A549 (cell line): ENCODE results near the gene RBM47. TPM values are rescaled to one million over a fixed set of nuclear protein-coding genes. Genes with fewer than 3 reads are reported as not detected.
"Not testable (repeated sequence)": the region's sequence is repeated elsewhere in the genome, so short reads cannot be mapped to it uniquely, and the experiment has no call there.

Source experiments
- ATAC-seq, 2 experiments: fragments of 200-7000 bp in 1 of 2; fragments of >200 bp in 1 of 2; cut with Nextera tagmentation in 1 of 2; cut with Tn5 transposase in 1 of 2; 3 replicates each; pipeline versions ENCODE4 v1.8.0 to v1.9.1; 2018 to 2020; ENCODE audit warnings: mild to moderate bottlenecking in 1 of 2, moderate library complexity in 1 of 2
- CTCF ChIA-PET: fragments of 300-600 bp; sonication (Branson Sonifier 250); formaldehyde crosslinking; extraction: SDS; loops from one replicate; lab custom pipeline; 2021; ENCODE audit warnings: antibody characterized with exemption, inconsistent platforms; lab: Yijun Ruan, JAX
- POLR2A ChIA-PET: fragments of 350-600 bp; formaldehyde crosslinking; extraction: SDS; loops from one replicate; lab custom pipeline; 2021; ENCODE audit warnings: antibody characterized with exemption, inconsistent platforms; lab: Yijun Ruan, JAX
- DNase-seq, 2 experiments: peaks; one replicate each; pipeline versions ENCODE4 v3.0.0 to v3.0.0-alpha.2; 2011 to 2016; ENCODE audit warnings: low read depth in 1 of 2, low spot score in 1 of 2
- FAIRE-seq: peaks from 2 replicates; lab custom pipeline; 2011; peaks lifted over from hg19 to GRCh38; lab: Jason Lieb, UNC
- H3K27ac ChIP-seq, 2 experiments: fragments of >200 bp; sonication (Bioruptor Twin); formaldehyde crosslinking; 3 replicates each; pipeline ENCODE4 v1.5.1; 2016 to 2017
- H3K4me1 ChIP-seq: fragments of >200 bp; sonication (Bioruptor Twin); formaldehyde crosslinking; 3 replicates; pipeline ENCODE4 v1.6.1; 2016
- H3K4me2 ChIP-seq: fragments of >200 bp; sonication (Bioruptor Twin); formaldehyde crosslinking; 3 replicates; pipeline ENCODE4 v1.6.1; 2016
- H3K4me3 ChIP-seq: fragments of >200 bp; sonication (Bioruptor Twin); formaldehyde crosslinking; 3 replicates; pipeline ENCODE4 v1.5.1; 2016
- H3K9me3 ChIP-seq: fragments of >200 bp; sonication (Bioruptor Twin); formaldehyde crosslinking; 3 replicates; pipeline ENCODE4 v1.6.1; 2016
- EHMT2 ChIP-seq: fragments of 200-600 bp; sonication (generic); IDR thresholded peaks from 2 replicates; pipeline ENCODE4 v1.6.1; 2016; ENCODE audit warnings: antibody characterized with exemption, low read depth, mild to moderate bottlenecking, moderate library complexity
- FOSL2 ChIP-seq, 2 experiments: fragments of 450-650 bp in 1 of 2; fragments of >200 bp in 1 of 2; sonication (Bioruptor Twin) in 1 of 2; formaldehyde crosslinking; IDR thresholded peaks; 2 replicates each; pipeline versions ENCODE4 v1.5.0 to v1.6.1; 2016 to 2020; ENCODE audit warnings: mild to moderate bottlenecking in 1 of 2, moderate library complexity in 1 of 2
- FOXS1 ChIP-seq: fragments of 250-450 bp; sonication (Bioruptor Pico); IDR thresholded peaks from 2 replicates; pipeline ENCODE4 v1.5.0; 2020; ENCODE audit warnings: mild to moderate bottlenecking, moderate library complexity
- GATA3 ChIP-seq: IDR thresholded peaks from 2 replicates; pipeline ENCODE4 v1.6.1; 2012; ENCODE audit warnings: borderline replicate concordance
- HDAC2 ChIP-seq: fragments of 200-600 bp; sonication (generic); IDR thresholded peaks from 2 replicates; pipeline ENCODE4 v1.6.1; 2016
- HEYL ChIP-seq: fragments of 250-450 bp; sonication (Bioruptor Pico); IDR thresholded peaks from 2 replicates; pipeline ENCODE4 v1.8.0; 2021; ENCODE audit warnings: mild to moderate bottlenecking, moderate library complexity
- HOXB13 ChIP-seq: fragments of 250-450 bp; sonication (Bioruptor Pico); IDR thresholded peaks from 2 replicates; pipeline ENCODE4 v1.5.0; 2020; ENCODE audit warnings: low read depth, mild to moderate bottlenecking, moderate library complexity
- HOXB5 ChIP-seq: fragments of 250-450 bp; sonication (Bioruptor Pico); IDR thresholded peaks from 2 replicates; pipeline ENCODE4 v1.5.0; 2020; ENCODE audit warnings: mild to moderate bottlenecking, moderate library complexity
- JUN ChIP-seq, 2 experiments: fragments of >200 bp; sonication (Bioruptor Twin); formaldehyde crosslinking; IDR thresholded peaks; 2 replicates in 1 of 2; 3 replicates in 1 of 2; pipeline ENCODE4 v1.6.1; 2016 to 2017
- JUNB ChIP-seq: fragments of >200 bp; sonication (Bioruptor Twin); formaldehyde crosslinking; IDR thresholded peaks from 2 replicates; pipeline ENCODE4 v1.6.1; 2016
- KDM5A ChIP-seq: fragments of 200-600 bp; sonication (generic); IDR thresholded peaks from 2 replicates; pipeline ENCODE4 v1.6.1; 2016; ENCODE audit warnings: antibody characterized with exemption, mild to moderate bottlenecking
- POLR2AphosphoS2 ChIP-seq: conservative IDR thresholded peaks from 2 replicates; pipeline ENCODE4 v1.6.1; 2012; ENCODE audit warnings: low read length, improper control_type of control experiment, inconsistent platforms
- RCOR1 ChIP-seq: fragments of 150-350 bp; IDR thresholded peaks from 2 replicates; pipeline ENCODE4 v1.6.1; 2014; ENCODE audit warnings: antibody characterized with exemption, low read length, low read depth
- TFCP2L1 ChIP-seq: fragments of 250-450 bp; sonication (Bioruptor Pico); IDR thresholded peaks from 2 replicates; pipeline ENCODE4 v1.5.0; 2021; ENCODE audit warnings: mild to moderate bottlenecking
- TP53 ChIP-seq: fragments of 250-450 bp; sonication (Bioruptor Pico); IDR thresholded peaks from 2 replicates; pipeline ENCODE4 v1.5.0; 2021; ENCODE audit warnings: mild to moderate bottlenecking, moderate library complexity
- ZC3H11A ChIP-seq: fragments of 450-650 bp; IDR thresholded peaks from 2 replicates; pipeline ENCODE4 v1.6.1; 2014; ENCODE audit warnings: antibody characterized with exemption, mild to moderate bottlenecking
- WGBS: methylation state at CpG from one replicate; pipeline ENCODE4 v1.1.6; 2017; ENCODE audit errors: missing lambda C conversion rate; 5-methylcytosine and 5-hydroxymethylcytosine counted together
- polyA plus RNA-seq, 4 experiments: library from polyadenylated mRNA; depleted of rRNA in 3 of 4; stranded (reverse); fragments of >200 nt; fragmentation: RNase III in 1 of 4; extraction: RNeasy Plus Mini Kit Qiagen cat#74134 plus additional on column Dnase treatment in 1 of 4; gene quantifications; 2 replicates in 3 of 4; 3 replicates in 1 of 4; pipeline ENCODE4 v1.2.3, GENCODE V29; 2011 to 2017
- TF ChIP-seq, protein P1 (sequence below): fragments of >200 bp; sonication (Bioruptor Twin); formaldehyde crosslinking; IDR thresholded peaks from 3 replicates; pipeline ENCODE4 v1.6.1; 2016
- TF ChIP-seq, protein P2 (sequence below): fragments of >200 bp; sonication (Bioruptor Twin); formaldehyde crosslinking; IDR thresholded peaks from 3 replicates; pipeline ENCODE4 v1.5.1; 2016
- TF ChIP-seq, protein P3 (sequence below): fragments of 250-450 bp; sonication (Bioruptor Pico); IDR thresholded peaks from 2 replicates; pipeline ENCODE4 v1.5.0; 2020; ENCODE audit warnings: low read depth, mild to moderate bottlenecking, moderate library complexity
- TF ChIP-seq, protein P4 (sequence below): fragments of 150-350 bp; IDR thresholded peaks from 2 replicates; pipeline ENCODE4 v1.6.1; 2014; ENCODE audit warnings: low read depth, mild to moderate bottlenecking, low read length

Gene RBM47
- polyA plus RNA-seq, 2 of the 4 experiments (the other 2 are of a cell fraction), result 38.1 to 43.3 TPM

DNA sequence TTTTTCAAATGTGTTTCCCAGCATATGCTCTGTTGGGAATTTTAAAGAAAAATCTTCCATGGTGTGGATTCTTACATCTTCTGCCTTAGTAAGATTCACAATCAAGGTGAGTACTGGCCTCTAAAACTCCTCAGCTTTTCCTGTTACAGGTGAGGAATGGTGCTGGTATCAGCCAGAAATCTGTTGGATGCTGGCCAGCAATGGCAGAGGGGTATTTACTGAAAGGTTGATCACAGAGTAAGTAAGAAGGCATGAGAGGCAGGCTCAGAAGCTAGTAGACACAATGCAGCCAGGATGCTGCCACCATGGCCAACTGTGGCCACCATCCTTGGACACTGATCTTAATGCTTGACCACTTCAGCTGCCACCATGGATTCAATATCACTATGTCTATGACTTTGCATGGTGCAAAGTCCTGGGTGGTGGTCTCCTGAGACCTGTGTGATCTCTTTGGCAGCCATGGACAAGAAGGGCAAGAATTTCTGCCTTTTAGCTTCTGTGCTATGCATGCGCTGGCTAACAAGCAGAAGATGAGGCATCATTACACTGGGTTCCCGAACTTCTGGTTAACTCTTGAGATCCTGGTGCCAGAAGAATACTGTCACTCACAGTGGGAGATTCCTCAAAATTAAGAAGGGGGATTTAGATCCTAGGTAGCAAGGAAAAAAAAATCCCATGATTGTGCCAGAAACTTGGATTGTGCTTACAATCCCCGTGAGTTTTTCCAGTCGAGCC, 234.3 kb downstream of the RBM47 start:
- peaks cover 16% of the 10 kb centered on the region for H3K4me1 ChIP-seq
- H3K27ac ChIP-seq, result peak overlapping the region in 1 of 2 experiments; percentile 71; a peak in 2 of 6 replicates
- POLR2A ChIA-PET, result no interaction called here
- FAIRE-seq (no peak), ATAC-seq (no peak), DNase-seq (no peak)
- CTCF ChIA-PET, result interaction anchor here (0.6 to 1.4 kb wide), 2 partner anchors 79 to 128 kb away, joined by 3 to 4 read pairs; no protein-coding TSS in a partner anchor
- no peak overlapping the region for H3K4me3 ChIP-seq
- TF ChIP-seq FOXS1 (CRISPR knock-in tag), result no peak
- TF ChIP-seq TFCP2L1 (CRISPR knock-in tag), result no peak
- TF ChIP-seq TP53, result no peak
- TF ChIP-seq, all 56 proteins: peak for 0
- H3K9me3 ChIP-seq, result no peaks in the 10 kb centered on the region
- 65% methylated on average over 4 of the region's 4 CpGs for WGBS
- peak overlapping the region; percentile 66 for H3K4me2 ChIP-seq

DNA sequence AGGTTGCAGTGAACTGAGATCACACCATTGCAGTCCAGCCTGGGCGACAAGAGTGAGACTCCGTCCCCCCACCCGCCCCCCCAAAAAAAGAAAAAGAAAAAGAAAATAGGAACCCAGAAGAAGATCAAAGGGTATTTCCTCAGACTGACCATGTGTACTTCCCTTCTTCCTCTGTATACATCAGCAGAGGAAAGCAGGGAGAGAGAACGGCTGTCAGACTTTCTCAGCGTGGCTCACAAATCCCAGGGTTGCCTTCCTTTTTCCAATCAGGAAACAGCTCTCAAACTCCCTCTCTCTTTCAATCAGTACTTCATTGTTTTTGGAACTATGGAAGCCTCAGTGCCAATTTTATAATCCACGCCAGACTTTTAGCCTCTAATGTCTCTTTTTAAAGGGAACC, 235.4 kb downstream of the RBM47 start:
- ChIA-PET CTCF (interaction anchor here (1.0 kb wide), 1 partner anchor 202 kb away, joined by 3 read pairs; no protein-coding TSS in a partner anchor), POLR2A (no interaction called here)
- TF ChIP-seq, protein P1, sequence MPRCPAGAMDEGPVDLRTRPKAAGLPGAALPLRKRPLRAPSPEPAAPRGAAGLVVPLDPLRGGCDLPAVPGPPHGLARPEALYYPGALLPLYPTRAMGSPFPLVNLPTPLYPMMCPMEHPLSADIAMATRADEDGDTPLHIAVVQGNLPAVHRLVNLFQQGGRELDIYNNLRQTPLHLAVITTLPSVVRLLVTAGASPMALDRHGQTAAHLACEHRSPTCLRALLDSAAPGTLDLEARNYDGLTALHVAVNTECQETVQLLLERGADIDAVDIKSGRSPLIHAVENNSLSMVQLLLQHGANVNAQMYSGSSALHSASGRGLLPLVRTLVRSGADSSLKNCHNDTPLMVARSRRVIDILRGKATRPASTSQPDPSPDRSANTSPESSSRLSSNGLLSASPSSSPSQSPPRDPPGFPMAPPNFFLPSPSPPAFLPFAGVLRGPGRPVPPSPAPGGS, result no peak
- TF ChIP-seq, protein P2, sequence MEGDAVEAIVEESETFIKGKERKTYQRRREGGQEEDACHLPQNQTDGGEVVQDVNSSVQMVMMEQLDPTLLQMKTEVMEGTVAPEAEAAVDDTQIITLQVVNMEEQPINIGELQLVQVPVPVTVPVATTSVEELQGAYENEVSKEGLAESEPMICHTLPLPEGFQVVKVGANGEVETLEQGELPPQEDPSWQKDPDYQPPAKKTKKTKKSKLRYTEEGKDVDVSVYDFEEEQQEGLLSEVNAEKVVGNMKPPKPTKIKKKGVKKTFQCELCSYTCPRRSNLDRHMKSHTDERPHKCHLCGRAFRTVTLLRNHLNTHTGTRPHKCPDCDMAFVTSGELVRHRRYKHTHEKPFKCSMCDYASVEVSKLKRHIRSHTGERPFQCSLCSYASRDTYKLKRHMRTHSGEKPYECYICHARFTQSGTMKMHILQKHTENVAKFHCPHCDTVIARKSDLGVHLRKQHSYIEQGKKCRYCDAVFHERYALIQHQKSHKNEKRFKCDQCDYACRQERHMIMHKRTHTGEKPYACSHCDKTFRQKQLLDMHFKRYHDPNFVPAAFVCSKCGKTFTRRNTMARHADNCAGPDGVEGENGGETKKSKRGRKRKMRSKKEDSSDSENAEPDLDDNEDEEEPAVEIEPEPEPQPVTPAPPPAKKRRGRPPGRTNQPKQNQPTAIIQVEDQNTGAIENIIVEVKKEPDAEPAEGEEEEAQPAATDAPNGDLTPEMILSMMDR, result no peak
- TF ChIP-seq, protein P3, sequence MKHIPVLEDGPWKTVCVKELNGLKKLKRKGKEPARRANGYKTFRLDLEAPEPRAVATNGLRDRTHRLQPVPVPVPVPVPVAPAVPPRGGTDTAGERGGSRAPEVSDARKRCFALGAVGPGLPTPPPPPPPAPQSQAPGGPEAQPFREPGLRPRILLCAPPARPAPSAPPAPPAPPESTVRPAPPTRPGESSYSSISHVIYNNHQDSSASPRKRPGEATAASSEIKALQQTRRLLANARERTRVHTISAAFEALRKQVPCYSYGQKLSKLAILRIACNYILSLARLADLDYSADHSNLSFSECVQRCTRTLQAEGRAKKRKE (CRISPR knock-in tag), result no peak
- TF ChIP-seq HOXB13, result no peak
- no peak for TF ChIP-seq FOXS1 (CRISPR knock-in tag)
- TF ChIP-seq, protein P4, sequence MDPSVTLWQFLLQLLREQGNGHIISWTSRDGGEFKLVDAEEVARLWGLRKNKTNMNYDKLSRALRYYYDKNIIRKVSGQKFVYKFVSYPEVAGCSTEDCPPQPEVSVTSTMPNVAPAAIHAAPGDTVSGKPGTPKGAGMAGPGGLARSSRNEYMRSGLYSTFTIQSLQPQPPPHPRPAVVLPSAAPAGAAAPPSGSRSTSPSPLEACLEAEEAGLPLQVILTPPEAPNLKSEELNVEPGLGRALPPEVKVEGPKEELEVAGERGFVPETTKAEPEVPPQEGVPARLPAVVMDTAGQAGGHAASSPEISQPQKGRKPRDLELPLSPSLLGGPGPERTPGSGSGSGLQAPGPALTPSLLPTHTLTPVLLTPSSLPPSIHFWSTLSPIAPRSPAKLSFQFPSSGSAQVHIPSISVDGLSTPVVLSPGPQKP, result no peak
- no peak for TF ChIP-seq HDAC2
- no peak for TF ChIP-seq JUN (IDR thresholded peaks at IDR 0.05)
- no peak for TF ChIP-seq RCOR1
- TF ChIP-seq HEYL, result no peak
- ATAC-seq, result no peak
- no peak overlapping the region for H3K4me3 ChIP-seq
- no peak for DNase-seq
- no peaks in the 10 kb centered on the region for H3K9me3 ChIP-seq
- FAIRE-seq, result no peak
- 0 out of 6 replicates have a peak overlapping the region, but pooled peaks of 1 of the 2 experiments have one; percentile 5 for H3K27ac ChIP-seq
- H3K4me2 ChIP-seq, result no peak overlapping the region
- WGBS, result 83% methylated on average over 6 of the region's 6 CpGs
- H3K4me1 ChIP-seq, result peaks cover 16% of the 10 kb centered on the region

DNA sequence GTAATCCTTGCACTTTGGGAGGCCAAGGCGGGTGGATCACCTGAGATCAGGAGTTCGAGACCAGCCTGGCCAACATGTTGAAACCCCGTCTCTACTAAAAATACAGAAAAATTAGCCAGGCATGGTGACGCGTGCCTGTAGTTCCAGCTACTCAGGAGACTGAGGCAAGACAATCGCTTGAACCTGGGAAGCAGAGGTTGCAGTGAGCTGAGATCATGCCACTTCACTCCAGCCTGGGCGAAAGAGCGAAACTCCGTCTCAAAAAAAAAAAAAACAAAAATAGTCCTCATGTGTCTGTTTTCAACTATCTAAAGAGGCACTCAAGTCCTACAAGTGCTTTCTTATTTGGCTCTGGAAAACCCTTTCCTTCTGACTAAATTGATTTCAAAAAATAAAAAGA, 237.4 kb downstream of the RBM47 start:
- FAIRE-seq, H3K4me2 ChIP-seq, H3K9me3 ChIP-seq, ATAC-seq, H3K27ac ChIP-seq, POLR2A ChIA-PET, H3K4me3 ChIP-seq, DNase-seq: not testable (repeated sequence)
- CTCF ChIA-PET, result interaction anchor here (0.6 to 1.0 kb wide), 2 partner anchors 67 to 326 kb away, joined by 3 read pairs; no protein-coding TSS in a partner anchor
- H3K4me1 ChIP-seq, result peaks cover 16% of the 10 kb centered on the region
- 91% methylated on average over 9 of the region's 9 CpGs for WGBS

DNA sequence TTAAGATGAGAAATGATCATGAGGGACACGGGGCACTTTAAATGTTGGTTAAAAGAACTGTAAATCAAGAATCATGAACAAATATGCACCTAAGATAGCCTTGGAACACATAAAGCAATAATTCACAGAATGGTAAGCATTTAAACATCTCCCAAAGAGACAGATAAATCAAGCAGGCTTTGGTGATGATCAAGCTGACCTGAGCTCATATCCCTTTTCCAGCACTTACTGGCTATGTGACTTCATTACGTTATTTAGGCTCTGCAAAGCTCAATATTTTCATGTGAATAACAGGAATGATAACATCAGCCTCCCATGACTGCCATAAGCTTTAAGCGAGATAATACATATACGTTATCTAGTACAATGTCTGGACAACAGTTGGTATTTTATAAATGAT, 239.7 kb downstream of the RBM47 start:
- Histone ChIP-seq H3K27ac (no peak overlapping the region), H3K4me1 (no peaks in the 10 kb centered on the region), H3K9me3 (no peaks in the 10 kb centered on the region), H3K4me2 (no peak overlapping the region), H3K4me3 (no peak overlapping the region)
- no peak for DNase-seq
- ChIA-PET CTCF (interaction anchor here (0.7 kb wide), 1 partner anchor 65 kb away, joined by 4 read pairs; no protein-coding TSS in a partner anchor), POLR2A (no interaction called here)
- FAIRE-seq, result no peak
- 85% methylated on average over 4 of the region's 4 CpGs for WGBS
- no peak for ATAC-seq
- TF ChIP-seq GATA3, result no peak
- TF ChIP-seq, protein P4, result no peak
- TF ChIP-seq FOSL2 (IDR thresholded peaks at IDR 0.05), result no peak
- TF ChIP-seq FOSL2 (CRISPR knock-in tag; IDR thresholded peaks at IDR 0.05), result no peak
- TF ChIP-seq EHMT2, result no peak
- TF ChIP-seq HOXB5, result no peak
- TF ChIP-seq JUNB, result no peak
- TF ChIP-seq ZC3H11A, result no peak
- no peak for TF ChIP-seq KDM5A
- no peak for TF ChIP-seq POLR2AphosphoS2
